CD4-positive, alpha-beta T cell treated with Interleukin-17A for 1 hour (primary cell): ENCODE measurements around the gene RIMBP3B.
"Not testable (repeated sequence)": the region's sequence is repeated elsewhere in the genome, so short reads cannot be mapped to it uniquely, and the experiment has no call there.

ENCODE experiments used
- DNase-seq: peaks from one replicate; pipeline ENCODE4 v3.0.0-alpha.2; 2020

The RIMBP3B gene, protein sequence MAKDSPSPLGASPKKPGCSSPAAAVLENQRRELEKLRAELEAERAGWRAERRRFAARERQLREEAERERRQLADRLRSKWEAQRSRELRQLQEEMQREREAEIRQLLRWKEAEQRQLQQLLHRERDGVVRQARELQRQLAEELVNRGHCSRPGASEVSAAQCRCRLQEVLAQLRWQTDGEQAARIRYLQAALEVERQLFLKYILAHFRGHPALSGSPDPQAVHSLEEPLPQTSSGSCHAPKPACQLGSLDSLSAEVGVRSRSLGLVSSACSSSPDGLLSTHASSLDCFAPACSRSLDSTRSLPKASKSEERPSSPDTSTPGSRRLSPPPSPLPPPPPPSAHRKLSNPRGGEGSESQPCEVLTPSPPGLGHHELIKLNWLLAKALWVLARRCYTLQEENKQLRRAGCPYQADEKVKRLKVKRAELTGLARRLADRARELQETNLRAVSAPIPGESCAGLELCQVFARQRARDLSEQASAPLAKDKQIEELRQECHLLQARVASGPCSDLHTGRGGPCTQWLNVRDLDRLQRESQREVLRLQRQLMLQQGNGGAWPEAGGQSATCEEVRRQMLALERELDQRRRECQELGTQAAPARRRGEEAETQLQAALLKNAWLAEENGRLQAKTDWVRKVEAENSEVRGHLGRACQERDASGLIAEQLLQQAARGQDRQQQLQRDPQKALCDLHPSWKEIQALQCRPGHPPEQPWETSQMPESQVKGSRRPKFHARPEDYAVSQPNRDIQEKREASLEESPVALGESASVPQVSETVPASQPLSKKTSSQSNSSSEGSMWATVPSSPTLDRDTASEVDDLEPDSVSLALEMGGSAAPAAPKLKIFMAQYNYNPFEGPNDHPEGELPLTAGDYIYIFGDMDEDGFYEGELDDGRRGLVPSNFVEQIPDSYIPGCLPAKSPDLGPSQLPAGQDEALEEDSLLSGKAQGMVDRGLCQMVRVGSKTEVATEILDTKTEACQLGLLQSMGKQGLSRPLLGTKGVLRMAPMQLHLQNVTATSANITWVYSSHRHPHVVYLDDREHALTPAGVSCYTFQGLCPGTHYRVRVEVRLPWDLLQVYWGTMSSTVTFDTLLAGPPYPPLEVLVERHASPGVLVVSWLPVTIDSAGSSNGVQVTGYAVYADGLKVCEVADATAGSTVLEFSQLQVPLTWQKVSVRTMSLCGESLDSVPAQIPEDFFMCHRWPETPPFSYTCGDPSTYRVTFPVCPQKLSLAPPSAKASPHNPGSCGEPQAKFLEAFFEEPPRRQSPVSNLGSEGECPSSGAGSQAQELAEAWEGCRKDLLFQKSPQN (N-terminal part only)

DNA sequence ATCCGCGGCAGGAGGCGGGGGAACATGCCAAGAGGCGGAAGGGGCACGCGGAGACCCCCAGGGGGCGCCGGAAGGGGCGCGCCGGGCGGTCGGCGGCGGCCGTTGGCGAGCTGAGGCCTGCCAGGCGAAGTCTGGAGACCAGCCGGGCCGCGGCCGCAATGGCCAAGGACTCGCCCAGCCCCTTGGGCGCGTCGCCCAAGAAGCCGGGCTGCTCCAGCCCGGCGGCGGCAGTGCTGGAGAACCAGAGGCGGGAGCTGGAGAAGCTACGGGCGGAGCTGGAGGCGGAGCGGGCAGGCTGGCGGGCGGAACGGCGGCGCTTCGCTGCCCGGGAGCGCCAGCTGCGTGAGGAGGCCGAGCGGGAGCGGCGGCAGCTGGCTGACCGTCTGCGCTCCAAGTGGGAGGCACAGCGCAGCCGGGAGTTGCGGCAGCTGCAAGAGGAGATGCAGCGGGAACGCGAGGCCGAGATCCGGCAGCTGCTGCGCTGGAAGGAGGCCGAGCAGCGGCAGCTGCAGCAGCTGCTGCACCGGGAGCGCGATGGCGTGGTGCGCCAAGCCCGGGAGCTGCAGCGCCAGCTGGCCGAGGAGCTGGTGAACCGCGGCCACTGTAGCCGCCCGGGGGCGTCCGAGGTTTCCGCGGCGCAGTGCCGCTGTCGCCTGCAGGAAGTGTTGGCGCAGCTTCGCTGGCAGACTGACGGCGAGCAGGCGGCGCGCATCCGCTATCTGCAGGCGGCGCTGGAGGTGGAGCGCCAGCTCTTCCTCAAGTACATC is at the start of gene RIMBP3B:
TSS of gene RIMBP3B (plus strand) at position 51 of the 767 bp plus-strand sequence. CDS start at position 159, 108 bp downstream.
- DNase-seq, result not testable (repeated sequence)

GRCh38 chr22:21357527-21357926 is 26.0 kb upstream of the RIMBP3B start:
- not testable (repeated sequence) for DNase-seq

DNA sequence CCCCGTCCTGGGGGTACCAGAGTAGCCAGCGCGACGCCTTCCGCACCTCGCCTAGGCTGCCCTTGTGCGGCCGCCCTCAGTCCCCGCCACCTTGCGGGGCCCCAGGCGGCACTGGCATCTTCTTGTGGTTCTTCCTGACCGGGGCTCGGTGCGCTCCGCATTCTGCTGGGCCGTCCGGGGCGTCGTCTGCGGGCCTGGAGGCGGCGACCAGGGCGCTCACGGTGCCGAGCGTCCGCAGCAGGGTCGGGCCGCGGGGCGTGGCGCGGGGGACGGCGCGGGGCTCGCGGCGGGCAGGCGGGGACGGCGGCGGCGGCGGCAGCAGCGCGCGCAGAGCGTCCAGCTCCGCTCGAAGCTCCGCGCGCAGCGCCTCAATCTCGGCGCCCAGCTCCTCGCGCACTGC is 23.0 kb upstream of the RIMBP3B start:
- DNase-seq, result not testable (repeated sequence)

DNA sequence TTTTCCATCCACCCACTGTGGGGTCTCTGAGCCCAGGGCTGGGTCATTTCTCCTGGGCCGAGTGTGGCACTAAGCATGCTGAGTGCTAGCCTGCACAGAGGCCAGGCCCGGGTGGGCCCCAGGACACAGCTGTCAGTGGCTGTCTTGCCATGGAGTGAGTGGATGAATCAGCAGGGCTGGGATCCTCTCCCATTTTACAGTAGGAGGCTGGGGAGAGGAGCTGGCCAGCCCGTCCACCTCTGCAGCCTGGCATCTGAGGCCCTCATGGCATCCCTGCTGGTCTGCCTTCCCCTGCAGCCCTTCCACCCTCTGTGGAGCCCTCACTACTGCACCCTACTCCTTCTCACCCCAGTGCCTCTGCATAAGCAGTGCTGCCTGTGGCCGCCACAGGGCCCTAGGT is 21.1 kb upstream of the RIMBP3B start:
- DNase-seq, result not testable (repeated sequence)

DNA sequence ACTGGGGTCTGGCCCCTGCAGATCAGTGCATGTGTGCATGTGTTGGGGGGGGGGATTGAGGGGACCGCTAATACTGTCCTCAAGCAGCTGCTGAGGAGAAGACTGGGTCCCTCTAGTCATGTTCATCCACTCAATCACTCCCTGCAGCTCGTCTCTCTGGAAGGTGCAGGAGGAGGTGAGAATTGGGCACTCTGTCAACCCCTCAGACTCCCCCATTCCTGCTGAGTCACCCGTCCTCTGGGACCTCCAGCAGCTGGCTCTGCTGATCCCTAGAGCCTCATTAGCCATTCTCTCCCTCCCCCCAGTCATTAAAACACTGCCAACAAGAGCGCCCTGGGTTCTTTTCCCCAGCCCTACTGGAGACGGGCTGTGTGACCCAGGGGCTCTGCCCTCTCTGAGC is 20.5 kb upstream of the RIMBP3B start:
- DNase-seq, result not testable (repeated sequence)

- DNase-seq, result not testable (repeated sequence)
Observed at GRCh38 chr22:21363803-21364202, 19.7 kb upstream of the RIMBP3B start.

- DNase-seq, result not testable (repeated sequence)
Observed at GRCh38 chr22:21364362-21364761, 19.2 kb upstream of the RIMBP3B start.

- not testable (repeated sequence) for DNase-seq
Observed at GRCh38 chr22:21365337-21365736, 18.2 kb upstream of the RIMBP3B start.

DNA sequence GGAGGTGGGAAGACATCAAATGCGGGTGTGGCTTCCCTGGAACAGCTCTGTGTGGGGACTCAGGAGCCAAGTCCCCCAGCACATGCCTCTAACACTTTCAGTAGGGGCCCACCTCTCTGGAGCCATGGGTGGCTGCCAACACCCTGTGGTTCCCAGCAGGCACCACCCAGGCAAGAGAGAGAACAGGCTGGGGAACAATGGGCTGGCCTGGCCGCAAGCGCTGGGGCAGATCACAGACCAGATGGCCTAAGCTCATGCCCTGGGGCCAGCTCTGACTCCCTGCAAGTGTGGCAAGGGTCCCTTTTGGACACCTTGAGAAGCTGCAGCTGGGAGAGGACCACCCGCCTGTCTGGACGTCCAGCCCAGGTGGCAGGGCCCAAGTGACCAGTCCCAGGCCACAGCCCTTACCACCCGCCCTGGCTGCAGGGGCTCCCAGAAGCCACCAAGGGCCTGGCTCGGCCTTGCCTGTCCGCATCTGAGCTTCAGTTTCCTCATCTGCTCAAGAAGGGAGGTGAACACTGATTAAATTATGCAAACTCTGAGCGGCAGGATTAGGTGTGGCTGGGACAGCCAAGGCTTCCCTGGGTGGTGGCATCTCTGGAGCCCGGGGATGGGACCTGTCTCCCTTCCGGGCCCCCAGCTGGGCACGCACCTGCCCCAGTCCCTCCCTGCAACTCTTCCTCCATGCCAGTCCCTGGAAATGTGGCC is 14.8 kb upstream of the RIMBP3B start:
- not testable (repeated sequence) for DNase-seq

GRCh38 chr22:21375880-21376279 is 7.7 kb upstream of the RIMBP3B start:
- DNase-seq, result not testable (repeated sequence)

DNA sequence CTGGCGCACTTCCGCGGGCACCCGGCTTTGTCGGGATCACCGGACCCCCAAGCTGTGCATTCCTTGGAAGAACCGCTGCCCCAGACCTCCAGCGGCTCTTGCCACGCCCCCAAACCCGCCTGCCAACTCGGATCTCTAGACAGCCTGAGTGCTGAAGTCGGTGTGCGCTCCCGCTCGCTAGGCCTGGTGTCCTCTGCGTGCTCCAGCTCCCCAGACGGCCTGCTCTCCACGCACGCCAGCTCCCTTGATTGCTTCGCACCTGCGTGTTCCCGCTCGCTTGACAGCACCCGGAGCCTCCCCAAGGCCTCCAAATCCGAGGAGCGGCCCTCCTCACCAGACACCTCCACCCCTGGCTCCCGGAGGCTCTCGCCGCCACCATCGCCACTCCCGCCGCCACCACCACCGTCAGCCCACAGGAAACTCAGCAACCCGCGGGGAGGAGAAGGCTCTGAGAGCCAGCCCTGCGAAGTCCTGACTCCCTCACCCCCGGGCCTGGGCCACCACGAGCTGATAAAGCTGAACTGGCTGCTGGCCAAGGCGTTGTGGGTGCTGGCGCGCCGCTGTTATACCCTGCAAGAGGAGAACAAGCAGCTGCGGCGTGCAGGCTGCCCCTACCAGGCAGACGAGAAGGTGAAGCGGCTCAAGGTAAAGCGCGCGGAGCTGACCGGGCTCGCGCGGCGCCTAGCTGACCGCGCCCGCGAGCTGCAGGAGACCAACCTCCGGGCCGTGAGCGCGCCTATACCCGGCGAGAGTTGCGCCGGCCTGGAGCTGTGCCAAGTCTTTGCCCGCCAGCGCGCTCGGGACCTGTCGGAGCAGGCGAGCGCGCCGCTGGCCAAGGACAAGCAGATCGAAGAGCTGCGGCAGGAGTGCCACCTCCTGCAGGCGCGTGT is 1.2 kb downstream of the RIMBP3B start:
- not testable (repeated sequence) for DNase-seq

DNA sequence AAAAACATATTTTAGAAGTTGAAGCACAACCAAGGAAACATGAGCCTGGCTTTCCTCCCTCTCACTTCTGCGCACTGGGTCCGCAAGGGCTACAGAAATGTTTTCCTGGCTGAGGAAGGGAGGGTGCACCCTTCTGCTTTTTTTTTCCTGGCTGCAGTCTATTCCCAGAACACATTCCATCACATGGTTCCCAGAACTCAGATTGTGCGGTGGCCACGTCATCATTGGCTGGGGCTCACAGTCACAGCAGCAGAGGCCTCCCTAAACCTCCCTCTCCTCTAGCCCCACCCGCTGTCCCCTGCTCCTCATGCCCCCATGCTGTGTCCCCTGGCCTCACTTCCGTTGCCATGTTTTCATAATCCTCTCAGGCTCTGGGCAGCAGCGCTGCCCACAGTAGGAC is 5.9 kb downstream of the RIMBP3B start:
- DNase-seq, result not testable (repeated sequence)

- not testable (repeated sequence) for DNase-seq
Observed at GRCh38 chr22:21390013-21390412, 6.5 kb downstream of the RIMBP3B start.

GRCh38 chr22:21394613-21395012 is 11.1 kb downstream of the RIMBP3B start:
- not testable (repeated sequence) for DNase-seq

DNA sequence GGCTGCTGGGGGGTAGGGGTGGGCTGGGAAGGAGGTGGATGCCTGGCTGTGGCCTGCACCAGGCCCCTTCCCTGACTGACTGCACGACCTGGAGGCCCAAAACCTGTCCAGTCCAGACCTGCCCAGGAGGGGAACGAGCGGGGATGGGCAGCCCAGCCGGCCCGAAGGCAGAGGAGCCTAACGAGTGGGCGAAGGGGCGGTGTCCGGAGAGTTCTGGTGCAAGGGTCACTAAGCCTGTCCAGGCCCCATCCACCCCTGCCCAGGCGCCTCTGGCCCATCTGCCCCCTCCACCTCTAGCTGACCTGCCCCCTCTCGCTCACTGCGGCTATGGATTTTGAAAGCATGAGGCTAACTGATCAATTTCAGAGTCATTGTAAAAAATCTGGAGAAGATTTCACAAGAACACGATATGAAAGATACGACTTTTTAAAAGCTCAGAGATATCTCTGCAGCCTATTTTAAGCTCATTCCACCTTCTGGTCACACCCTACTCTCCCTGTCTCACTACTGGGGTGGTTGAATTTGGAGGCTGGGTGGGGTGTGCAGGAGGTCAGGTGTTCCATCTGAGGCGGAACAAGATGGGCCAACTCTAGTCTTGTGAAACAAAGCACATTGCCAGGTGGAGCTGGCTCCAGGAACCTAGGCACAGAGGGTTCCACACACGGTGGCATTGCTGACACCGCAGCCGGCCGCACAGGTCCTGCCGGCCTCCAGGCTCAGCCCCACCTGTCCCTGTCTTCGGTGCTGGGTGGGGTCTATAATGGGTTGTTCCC is 17.8 kb downstream of the RIMBP3B start:
- DNase-seq, result not testable (repeated sequence)

DNA sequence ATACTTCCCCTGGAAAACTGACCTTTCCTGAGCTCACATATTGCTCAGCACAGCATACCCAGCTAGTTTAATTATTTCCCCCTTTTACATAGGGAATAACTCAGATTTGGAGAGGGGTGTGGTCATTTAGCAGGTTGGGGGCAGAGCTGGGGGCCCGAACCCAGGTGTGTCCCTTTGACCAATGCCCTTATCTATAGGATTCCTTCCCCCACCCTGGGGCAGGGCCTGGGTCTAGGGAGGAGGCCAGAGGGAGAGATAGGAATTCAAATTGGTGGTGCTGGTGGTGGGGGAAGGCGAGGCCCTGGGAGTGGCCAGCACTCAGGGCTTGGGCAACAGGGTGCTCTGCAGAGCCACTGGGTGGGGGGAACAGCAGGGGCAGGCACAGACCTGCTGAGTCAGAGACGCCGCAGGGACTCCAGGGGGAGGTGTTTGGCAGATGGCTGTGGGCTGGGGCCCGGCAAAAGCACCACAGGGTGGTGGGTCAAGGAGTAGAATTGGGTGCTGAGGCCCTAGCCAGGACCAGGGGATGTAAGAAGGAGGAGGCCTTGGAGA is 19.3 kb downstream of the RIMBP3B start:
- DNase-seq, result not testable (repeated sequence)

DNA sequence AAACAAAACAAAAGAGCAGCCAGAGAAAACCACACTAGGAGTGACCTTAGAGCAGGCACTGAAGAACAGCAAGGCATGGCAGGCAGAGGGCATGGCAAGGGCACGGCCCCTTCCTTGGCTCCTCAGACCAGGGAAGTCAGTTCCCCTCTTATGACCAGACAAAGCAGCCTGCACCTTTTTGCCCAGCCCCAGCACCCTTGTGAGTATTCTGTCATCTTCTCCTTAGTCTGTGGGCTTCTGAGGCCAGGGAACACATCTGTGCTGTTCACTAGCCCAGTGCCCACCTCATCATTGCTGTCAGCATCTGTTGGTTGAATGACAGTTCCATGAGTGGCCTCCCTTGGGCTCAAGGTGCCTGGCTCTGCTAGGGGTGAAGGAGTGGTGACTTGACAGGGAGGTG is 23.6 kb downstream of the RIMBP3B start:
- not testable (repeated sequence) for DNase-seq

- not testable (repeated sequence) for DNase-seq
Observed at GRCh38 chr22:21407792-21408191, 24.2 kb downstream of the RIMBP3B start.

DNA sequence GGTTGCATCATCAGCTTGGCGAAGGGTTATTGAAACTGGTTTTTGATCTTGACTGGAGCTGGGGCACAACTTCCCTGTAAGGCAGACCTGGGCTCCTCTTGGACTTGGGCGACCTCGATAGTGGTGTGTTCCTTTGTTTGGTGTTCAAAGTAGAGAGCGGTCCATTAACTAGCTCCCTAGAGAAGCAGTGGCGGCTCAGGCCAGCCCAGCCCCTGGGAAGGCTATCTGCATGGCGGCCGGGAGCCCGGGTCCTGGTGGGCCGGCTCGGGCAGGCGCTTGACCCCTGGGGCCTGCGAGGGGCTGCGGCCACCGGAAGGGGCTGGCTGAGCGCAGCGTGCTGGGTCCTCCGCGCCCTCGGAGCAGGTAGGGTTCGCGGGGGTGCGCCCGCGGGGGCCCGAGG is 32.8 kb downstream of the RIMBP3B start:
- DNase-seq, result not testable (repeated sequence)
